Measurements from ENCODE around the gene PLCB1.

PLCB1 gene

DNA sequence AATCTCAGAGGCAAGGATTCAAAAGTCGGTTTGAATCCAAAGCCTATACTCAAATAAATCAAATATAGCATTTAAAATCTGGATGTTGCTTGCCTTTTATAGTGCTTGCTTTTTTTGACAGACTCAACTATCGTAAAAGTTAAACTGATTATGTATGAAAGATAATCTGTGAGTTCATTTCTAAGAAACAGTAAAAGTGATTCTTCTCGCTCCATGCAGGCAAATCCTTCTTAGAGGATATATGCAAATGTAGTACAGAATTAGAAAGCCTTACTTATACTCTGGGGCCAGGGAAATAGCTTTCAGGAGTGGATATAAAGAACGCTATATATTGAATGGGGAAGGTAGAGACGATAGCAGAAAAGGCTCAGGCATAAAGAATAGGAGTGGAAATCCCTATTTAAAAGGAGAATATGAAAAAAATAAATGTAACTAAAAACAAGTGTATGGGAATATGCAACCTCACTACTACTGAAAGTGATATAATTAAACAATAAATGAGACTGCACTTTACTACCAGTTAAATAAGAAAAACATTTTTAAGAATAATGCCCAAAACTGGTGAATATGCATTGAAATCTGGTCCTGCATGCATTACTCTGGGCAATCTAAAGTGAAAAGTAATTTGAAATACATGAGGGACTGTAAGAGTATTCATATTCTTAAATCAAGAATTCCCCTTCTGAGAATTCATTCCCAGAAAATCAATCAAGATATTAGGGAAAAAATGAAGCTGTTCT, 575.1 kb downstream of the PLCB1 start:
- H3K4me3 Mint-ChIP-seq: no peak overlapping the region
- no peaks in the 10 kb centered on the region for H3K27me3 Mint-ChIP-seq
- no peaks in the 10 kb centered on the region for H3K4me1 Mint-ChIP-seq
- H3K27ac Mint-ChIP-seq: no peak overlapping the region
- peaks cover 4% of the 10 kb centered on the region for H3K9me3 Mint-ChIP-seq
- no peaks in the 10 kb centered on the region for H3K36me3 Mint-ChIP-seq

DNA sequence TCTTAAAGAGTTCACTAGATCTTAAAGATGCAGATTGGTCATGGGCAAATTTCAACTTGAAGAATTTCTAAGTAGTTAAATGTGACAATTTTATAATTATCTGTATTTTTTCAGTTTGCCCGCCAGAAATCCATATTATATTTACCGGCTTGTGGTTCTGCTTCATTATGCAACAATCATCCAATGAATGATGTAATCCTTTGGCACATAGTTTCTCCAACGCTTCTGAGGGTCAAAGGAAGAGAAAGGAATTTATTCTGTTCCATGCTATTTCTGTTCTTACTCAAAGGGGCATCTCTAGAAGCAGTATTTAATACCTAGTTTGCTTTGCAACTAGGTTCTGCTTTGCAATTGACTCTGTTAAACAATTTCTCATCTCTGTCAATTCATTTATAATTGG, 577.6 kb downstream of the PLCB1 start:
- Mint-ChIP-seq H3K27me3 (no peaks in the 10 kb centered on the region), H3K4me3 (no peak overlapping the region), H3K9me3 (peaks cover 4% of the 10 kb centered on the region), H3K36me3 (no peaks in the 10 kb centered on the region), H3K4me1 (no peaks in the 10 kb centered on the region), H3K27ac (no peak overlapping the region)

DNA sequence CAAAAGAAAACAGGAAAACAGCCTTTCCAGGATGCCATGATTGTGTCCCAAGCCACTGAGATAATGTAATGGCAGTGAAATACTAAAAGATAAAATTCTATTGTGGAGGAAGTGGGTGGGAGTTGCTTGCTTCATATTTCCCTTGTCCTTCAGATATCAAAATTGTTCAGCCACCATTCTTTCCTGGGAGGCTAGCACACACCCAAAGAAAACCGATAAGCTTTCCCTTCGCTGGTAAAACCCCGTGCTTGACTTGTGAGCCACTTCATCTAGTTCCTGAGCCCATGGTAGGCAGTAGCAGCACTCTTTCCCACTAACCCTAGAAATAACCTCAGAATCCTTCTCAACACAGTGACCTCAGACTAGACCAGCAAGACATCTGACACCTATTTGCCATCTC, 579.4 kb downstream of the PLCB1 start:
- Mint-ChIP-seq H3K36me3 (no peaks in the 10 kb centered on the region), H3K4me3 (no peak overlapping the region), H3K9me3 (no peaks in the 10 kb centered on the region), H3K27ac (no peak overlapping the region), H3K4me1 (no peaks in the 10 kb centered on the region), H3K27me3 (no peaks in the 10 kb centered on the region)

DNA sequence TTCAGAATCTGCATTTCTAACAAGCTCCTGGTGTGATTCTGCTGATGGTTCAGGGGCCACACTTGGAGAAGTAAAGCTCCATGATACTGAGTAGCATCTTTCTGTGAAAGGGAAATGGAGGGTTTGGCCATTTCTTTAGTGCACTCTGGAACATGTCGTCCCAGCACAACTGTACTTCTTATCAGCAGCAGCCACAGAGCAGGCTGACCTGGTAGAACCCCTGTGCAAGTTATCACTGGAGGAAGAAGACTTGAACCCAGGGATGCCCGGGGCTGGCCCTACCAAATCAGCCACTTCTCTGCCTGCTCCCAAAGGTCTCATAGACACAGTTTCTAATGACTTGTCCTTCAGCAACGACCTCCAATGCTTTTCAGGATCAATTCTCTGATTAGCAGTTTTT, 582.1 kb downstream of the PLCB1 start:
- Mint-ChIP-seq H3K4me1 (no peaks in the 10 kb centered on the region), H3K27ac (no peak overlapping the region), H3K9me3 (no peaks in the 10 kb centered on the region), H3K27me3 (no peaks in the 10 kb centered on the region), H3K36me3 (no peaks in the 10 kb centered on the region), H3K4me3 (no peak overlapping the region)

DNA sequence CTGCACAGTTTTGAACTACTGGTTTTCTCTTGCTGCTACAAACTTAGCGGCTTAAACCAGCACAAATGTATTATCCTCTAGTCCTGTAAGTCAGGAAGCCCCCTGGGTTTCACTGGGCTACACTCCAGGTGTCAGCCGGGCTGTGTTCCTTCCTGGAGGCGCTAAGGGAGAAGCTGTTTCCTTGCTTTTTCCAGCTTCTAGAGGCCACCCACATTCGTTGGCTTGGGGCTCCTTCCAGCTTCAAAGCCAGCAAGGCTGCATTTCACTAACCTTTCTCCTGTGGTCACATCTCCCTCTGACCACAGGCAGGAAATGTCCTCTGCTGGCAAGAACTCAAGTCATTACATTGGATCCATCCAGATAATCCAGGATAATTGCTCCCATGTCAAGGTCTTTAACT, 586.2 kb downstream of the PLCB1 start:
- Mint-ChIP-seq H3K4me1 (no peaks in the 10 kb centered on the region), H3K9me3 (no peaks in the 10 kb centered on the region), H3K4me3 (no peak overlapping the region), H3K27me3 (no peaks in the 10 kb centered on the region), H3K27ac (no peak overlapping the region), H3K36me3 (no peaks in the 10 kb centered on the region)

DNA sequence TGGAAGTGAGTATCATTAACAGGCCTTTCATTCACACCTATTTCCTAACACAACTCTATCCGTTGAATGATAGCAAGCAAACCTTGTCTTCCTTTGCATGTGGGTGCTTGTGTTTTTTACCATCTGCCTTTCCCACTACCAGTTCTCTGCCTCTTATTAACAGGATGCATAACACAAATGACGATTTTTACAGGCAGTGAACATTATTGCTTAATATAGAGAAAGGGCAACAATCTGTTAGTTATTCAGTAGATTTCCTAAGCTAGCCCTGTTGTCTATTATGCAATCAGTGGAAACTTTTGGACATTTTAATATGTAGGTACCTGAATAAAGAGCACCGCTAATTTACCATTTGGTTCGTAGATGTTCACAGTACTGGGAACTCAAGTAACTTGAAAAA, 588.0 kb downstream of the PLCB1 start:
- H3K36me3 Mint-ChIP-seq: no peaks in the 10 kb centered on the region
- no peaks in the 10 kb centered on the region for H3K27me3 Mint-ChIP-seq
- H3K4me1 Mint-ChIP-seq: no peaks in the 10 kb centered on the region
- H3K4me3 Mint-ChIP-seq: no peak overlapping the region
- H3K27ac Mint-ChIP-seq: no peak overlapping the region
- no peaks in the 10 kb centered on the region for H3K9me3 Mint-ChIP-seq

DNA sequence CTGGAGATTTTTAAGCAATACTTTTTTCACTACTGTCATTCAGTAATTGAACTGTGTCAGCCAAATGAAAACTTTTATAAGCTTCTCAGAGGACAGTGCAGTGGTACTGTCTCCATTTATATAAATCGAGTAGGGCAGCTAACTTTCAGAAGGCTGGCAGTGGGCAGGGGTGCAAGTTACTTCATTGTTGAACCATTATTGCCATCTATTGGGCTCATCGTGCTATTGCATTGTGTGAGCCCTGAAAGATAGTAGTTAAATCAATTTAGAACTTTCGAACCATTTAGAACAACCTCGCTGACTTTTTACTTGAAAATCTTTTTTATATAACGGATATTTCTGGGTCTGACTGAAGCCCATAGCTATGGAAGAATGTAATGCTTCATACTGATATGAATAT, 589.0 kb downstream of the PLCB1 start:
- no peaks in the 10 kb centered on the region for H3K36me3 Mint-ChIP-seq
- H3K27me3 Mint-ChIP-seq: no peaks in the 10 kb centered on the region
- H3K4me1 Mint-ChIP-seq: no peaks in the 10 kb centered on the region
- H3K27ac Mint-ChIP-seq: no peak overlapping the region
- H3K9me3 Mint-ChIP-seq: no peaks in the 10 kb centered on the region
- no peak overlapping the region for H3K4me3 Mint-ChIP-seq

DNA sequence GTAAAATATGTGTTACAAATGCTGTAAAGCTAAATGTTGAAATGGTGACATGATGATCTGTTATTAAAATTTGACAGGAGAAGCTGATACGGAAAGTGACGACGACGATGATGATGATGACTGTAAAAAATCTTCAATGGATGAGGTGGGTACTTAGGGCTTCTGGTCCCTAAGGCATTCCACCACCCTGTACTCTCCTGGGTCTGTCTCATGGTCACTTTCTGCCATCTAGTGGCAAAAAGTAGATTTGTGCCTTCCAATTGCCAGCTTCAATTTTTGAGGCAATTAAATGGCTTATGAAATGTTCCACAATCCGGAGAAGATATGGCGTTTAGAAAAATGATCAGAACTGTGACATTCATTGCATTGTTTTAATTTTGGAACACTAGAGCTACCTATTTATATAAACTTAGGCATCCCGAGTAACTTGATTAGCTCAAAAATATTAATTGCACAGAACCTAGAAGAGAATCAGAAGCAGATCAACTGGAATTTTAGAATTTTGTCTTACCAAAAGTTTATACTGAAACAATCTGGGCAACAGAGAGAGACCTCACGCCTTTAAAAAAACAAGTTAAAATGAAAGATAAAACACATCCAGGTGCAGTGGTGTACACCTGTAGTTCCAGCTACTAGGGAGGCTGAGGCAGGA, 590.3 kb downstream of the PLCB1 start:
- H3K36me3 Mint-ChIP-seq: no peaks in the 10 kb centered on the region
- no peaks in the 10 kb centered on the region for H3K4me1 Mint-ChIP-seq
- H3K27ac Mint-ChIP-seq: no peak overlapping the region
- H3K27me3 Mint-ChIP-seq: no peaks in the 10 kb centered on the region
- no peak overlapping the region for H3K4me3 Mint-ChIP-seq
- H3K9me3 Mint-ChIP-seq: no peaks in the 10 kb centered on the region

DNA sequence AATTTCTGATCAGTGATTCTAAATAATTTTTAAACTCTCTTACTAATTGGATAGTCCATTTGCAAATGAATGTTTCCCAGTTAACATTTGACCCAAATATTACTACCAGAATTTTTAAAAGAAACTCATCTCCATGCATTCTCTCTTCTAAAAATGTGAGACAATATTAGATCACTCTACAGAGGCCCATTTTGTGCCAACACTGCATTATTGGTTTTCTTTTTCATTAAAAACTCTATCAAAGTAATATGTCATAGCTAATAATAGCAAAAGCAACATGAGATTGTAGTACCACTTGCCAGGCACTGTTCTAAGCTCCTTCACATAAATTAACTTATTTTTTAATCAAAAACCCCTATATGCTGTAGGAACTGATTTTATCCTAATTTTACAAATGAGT, 591.2 kb downstream of the PLCB1 start:
- H3K4me1 Mint-ChIP-seq: no peaks in the 10 kb centered on the region
- no peak overlapping the region for H3K4me3 Mint-ChIP-seq

DNA sequence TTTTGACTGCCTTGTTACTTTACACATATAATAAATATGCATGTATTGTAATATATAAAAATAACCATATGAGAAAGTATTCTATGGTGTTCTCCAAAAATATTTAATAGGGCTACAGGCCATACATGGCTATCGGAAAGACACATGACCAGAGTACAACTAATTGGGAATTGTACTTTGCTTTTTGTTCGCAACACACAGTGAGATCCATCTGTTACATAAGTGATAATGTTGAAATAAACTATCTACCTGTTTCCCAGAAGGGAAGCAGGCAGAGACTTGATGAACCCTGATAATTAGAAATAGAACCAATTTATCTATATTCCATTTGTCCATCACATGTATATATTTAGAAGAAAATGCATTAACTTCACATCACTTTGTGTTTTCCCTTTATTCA, 592.8 kb downstream of the PLCB1 start:
- Mint-ChIP-seq H3K4me3 (no peak overlapping the region), H3K4me1 (no peaks in the 10 kb centered on the region), H3K27me3 (no peaks in the 10 kb centered on the region), H3K9me3 (no peaks in the 10 kb centered on the region), H3K27ac (no peak overlapping the region), H3K36me3 (no peaks in the 10 kb centered on the region)

More for the DNA sequence above, 591.2 kb downstream of the PLCB1 start:
- H3K9me3 Mint-ChIP-seq: no peaks in the 10 kb centered on the region
- H3K27me3 Mint-ChIP-seq: no peaks in the 10 kb centered on the region
- no peaks in the 10 kb centered on the region for H3K36me3 Mint-ChIP-seq
- no peak overlapping the region for H3K27ac Mint-ChIP-seq

DNA sequence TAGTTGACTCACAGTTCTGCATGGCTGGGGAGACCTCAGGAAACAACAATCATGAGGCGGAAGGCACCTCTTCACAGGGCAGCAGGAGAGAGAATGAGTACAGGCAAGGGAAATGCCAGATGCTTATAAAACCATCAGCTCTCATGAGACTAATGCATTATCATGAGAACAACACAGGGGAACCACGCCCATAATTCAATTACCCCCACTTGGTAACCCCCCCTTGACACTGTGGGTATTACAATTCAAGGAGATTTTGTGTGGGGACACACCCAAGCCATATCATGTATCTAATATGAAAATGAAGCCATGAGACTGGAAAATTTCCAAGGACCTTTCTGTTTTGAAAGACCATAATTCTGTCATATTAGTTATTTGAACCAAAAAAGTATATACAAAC, 594.4 kb downstream of the PLCB1 start:
- Mint-ChIP-seq H3K9me3 (no peaks in the 10 kb centered on the region), H3K36me3 (no peaks in the 10 kb centered on the region), H3K27ac (no peak overlapping the region), H3K27me3 (no peaks in the 10 kb centered on the region), H3K4me3 (no peak overlapping the region), H3K4me1 (no peaks in the 10 kb centered on the region)

DNA sequence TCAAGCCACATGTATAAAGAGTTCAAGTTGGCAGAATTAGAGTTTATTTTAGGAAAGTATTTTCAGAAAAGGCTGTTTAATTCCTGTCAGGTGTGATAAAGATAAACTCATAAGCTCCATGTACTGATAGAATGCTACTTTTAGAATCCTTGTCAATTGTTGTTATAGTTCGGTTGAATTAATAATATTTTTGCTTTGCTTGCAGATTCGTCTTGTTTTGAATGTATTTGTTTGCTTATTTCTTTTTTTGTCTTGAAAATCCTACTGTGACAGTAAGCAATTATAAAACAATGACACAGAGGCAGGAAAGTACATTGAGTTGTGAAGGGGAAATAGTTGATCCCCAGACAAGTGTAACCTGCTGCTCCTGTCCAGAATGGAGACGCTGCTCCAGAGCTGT, 602.9 kb downstream of the PLCB1 start:
- Mint-ChIP-seq H3K4me3 (no peak overlapping the region), H3K9me3 (no peaks in the 10 kb centered on the region)

DNA sequence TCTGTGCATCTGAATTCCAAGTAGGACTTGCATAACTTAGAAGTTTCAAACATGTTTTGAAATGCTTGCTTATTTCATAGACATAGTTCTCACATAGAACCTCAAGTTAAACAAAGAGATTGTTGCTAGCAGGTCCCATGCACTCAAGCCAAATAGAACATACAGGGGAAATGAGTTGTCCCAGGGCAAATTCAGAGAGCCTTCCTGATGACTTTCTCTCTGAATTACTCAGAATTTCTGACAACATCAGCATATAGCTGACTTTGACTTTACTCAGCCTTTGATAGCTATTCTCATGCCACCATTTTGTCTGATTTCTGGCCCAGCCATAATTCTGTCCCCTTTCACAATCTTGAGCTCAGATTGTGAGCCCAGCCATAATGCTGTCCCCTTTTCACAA, 603.6 kb downstream of the PLCB1 start:
- Mint-ChIP-seq H3K4me1 (no peaks in the 10 kb centered on the region), H3K27ac (no peak overlapping the region), H3K36me3 (no peaks in the 10 kb centered on the region), H3K27me3 (no peaks in the 10 kb centered on the region), H3K9me3 (no peaks in the 10 kb centered on the region), H3K4me3 (no peak overlapping the region)

More for the DNA sequence above, 602.9 kb downstream of the PLCB1 start:
- H3K27ac Mint-ChIP-seq: no peak overlapping the region
- no peaks in the 10 kb centered on the region for H3K27me3 Mint-ChIP-seq
- H3K36me3 Mint-ChIP-seq: no peaks in the 10 kb centered on the region
- no peaks in the 10 kb centered on the region for H3K4me1 Mint-ChIP-seq

DNA sequence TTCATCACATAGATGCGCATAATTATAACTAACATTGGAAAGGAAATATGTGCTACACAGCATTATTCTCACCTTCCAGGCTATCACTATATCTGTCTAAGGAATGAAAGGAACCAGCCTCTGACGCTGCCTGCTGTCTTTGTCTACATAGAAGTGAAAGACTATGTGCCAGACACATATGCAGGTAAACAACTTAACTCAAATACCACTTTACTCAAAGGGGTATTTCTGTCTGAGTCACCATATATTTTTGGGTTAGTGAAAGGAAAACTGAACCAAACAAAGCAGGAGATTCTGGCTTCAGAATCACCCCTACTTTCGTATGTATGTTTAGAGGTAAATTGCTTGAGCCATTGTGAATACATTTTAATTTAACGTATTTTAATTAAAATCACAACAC, 608.2 kb downstream of the PLCB1 start:
- Mint-ChIP-seq H3K27ac (no peak overlapping the region), H3K4me1 (no peaks in the 10 kb centered on the region), H3K27me3 (no peaks in the 10 kb centered on the region), H3K4me3 (no peak overlapping the region), H3K36me3 (no peaks in the 10 kb centered on the region), H3K9me3 (no peaks in the 10 kb centered on the region)

DNA sequence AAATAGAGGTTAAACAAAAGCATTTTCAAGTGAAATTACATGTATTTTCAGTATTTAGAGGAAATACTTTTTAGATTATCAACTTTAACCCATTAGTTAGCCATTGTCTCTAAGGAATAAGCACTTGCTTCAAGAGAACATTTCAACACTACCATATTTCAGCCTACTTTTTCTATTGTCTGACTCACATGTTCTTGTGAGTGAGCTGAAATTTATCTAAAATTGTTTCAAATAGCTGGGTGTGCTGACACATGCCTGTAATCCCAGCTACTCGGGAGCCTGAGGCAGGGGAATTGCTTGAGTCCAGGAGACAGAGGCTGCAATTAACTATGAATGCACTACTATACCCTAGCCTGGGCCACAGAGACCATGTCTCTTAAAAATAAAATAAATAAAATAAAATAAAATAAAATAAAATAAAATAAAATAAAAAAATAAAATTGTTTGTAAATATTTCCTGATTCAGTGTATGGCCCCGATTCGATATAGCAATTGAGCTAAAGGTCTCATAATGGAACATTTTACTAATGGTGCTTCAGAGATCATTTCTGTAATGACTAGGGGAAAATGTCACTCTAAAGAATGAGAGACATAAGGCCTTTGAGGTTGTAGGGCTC, 612.3 kb downstream of the PLCB1 start:
- H3K27me3 Mint-ChIP-seq: no peaks in the 10 kb centered on the region
- H3K4me3 Mint-ChIP-seq: no peak overlapping the region
- H3K36me3 Mint-ChIP-seq: no peaks in the 10 kb centered on the region
- no peaks in the 10 kb centered on the region for H3K9me3 Mint-ChIP-seq
- no peaks in the 10 kb centered on the region for H3K4me1 Mint-ChIP-seq
- no peak overlapping the region for H3K27ac Mint-ChIP-seq

DNA sequence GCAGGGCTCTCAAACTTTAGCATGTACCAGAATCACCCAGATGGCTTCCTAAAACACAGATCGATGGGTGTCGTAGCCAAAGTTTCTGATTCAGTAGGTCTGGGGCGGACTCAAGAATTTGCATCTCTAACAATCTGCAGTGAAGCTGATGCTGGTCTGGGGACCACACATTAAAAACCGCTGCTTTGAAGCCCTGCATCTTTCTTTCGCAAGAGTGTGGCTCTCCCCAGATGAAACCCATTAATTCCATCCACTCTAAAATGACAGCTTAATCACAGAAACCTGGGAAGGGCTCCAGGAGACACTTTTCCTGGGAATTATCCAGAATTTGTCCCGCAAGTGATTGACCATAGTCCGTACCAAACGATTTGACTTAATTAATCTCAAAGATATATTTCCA, 617.0 kb downstream of the PLCB1 start:
- no peaks in the 10 kb centered on the region for H3K9me3 Mint-ChIP-seq
- no peak overlapping the region for H3K4me3 Mint-ChIP-seq
- H3K27ac Mint-ChIP-seq: no peak overlapping the region
- H3K36me3 Mint-ChIP-seq: no peaks in the 10 kb centered on the region
- H3K27me3 Mint-ChIP-seq: peaks cover 4% of the 10 kb centered on the region
- no peaks in the 10 kb centered on the region for H3K4me1 Mint-ChIP-seq
